SK-N-SH (cell line): ENCODE measurements around the gene ZNF207.

Source experiments
- CTCF ChIP-seq: fragments of 200-600 bp; sonication (generic); IDR thresholded peaks from 2 replicates; pipeline ENCODE4 v1.6.1; 2017; ENCODE audit warnings: antibody characterized with exemption, mild to moderate bottlenecking, moderate library complexity
- FOXM1 ChIP-seq: IDR thresholded peaks from 2 replicates; pipeline ENCODE4 v1.4.0; 2012; ENCODE audit warnings: low read depth, mild to moderate bottlenecking
- POLR2AphosphoS5 ChIP-seq: IDR thresholded peaks from 2 replicates; pipeline ENCODE4 v1.6.1; 2012; ENCODE audit warnings: low read depth, low read length
- RCOR1 ChIP-seq: fragments of 150-350 bp; IDR thresholded peaks from 2 replicates; pipeline ENCODE4 v1.6.1; 2017; ENCODE audit warnings: antibody characterized with exemption, low read length
- REST ChIP-seq: IDR thresholded peaks from 2 replicates; pipeline ENCODE4 v1.6.1; 2012; ENCODE audit warnings: mild to moderate bottlenecking, low read depth, low read length, moderate library complexity
- ZBTB33 ChIP-seq: IDR thresholded peaks from 2 replicates; pipeline ENCODE4 v1.4.0; 2012; ENCODE audit warnings: low read depth, borderline replicate concordance

- TF ChIP-seq RCOR1 (no peak), CTCF (no peak), REST (no peak), FOXM1 (no peak), ZBTB33 (no peak), POLR2AphosphoS5 (no peak)
Observed at GRCh38 chr17:32314636-32315035, 35.3 kb upstream of the ZNF207 start.
